HG03139 (cell line): ENCODE data around the gene HSPA1B.

Source experiments
- ATAC-seq: cut with Tn5 transposase; IDR thresholded peaks from one replicate; pipeline ENCODE4 v1.9.1; 2021; ENCODE audit not compliant: unreplicated experiment

Gene HSPA1B

GRCh38 chr6:31877125-31877650 lies 49.6 kb downstream of the HSPA1B start:
- ATAC-seq = no peak

- ATAC-seq = no peak
Measured at GRCh38 chr6:31877651-31878161, 50.2 kb downstream of the HSPA1B start.

- ATAC-seq = no peak
Measured at GRCh38 chr6:31878222-31878621, 50.7 kb downstream of the HSPA1B start.

- no peak for ATAC-seq
Measured at GRCh38 chr6:31878726-31879125, 51.2 kb downstream of the HSPA1B start, which contains the start of gene SLC44A4. Gene SLC44A4 (minus strand): TSS chr6:31878997. CDS start chr6:31878980, 17 bp downstream.

GRCh38 chr6:31879143-31879542 lies 51.6 kb downstream of the HSPA1B start:
- no peak for ATAC-seq
